Keratinocyte (primary cell): Measurements from ENCODE around the gene GPX4. TPM values are rescaled to one million over a fixed set of nuclear protein-coding genes. Genes with fewer than 3 reads are reported as not detected.

Experiments used
- DNase-seq: peaks from one replicate; pipeline ENCODE4 v3.0.0-alpha.2; 2011; ENCODE audit warnings: low read depth, missing footprints, low spot score
- FAIRE-seq: peaks from 2 replicates; lab custom pipeline; 2011; peaks lifted over from hg19 to GRCh38; lab: Jason Lieb, UNC
- H2AFZ ChIP-seq: 2 replicates; pipeline ENCODE4 v1.6.0; 2012; ENCODE audit warnings: low read length, control low read depth, inconsistent platforms; ENCODE audit not compliant: control insufficient read depth
- H3K27ac ChIP-seq: 2 replicates; pipeline ENCODE4 v1.5.1; 2011; ENCODE audit warnings: low read length; ENCODE audit not compliant: control insufficient read depth, insufficient read depth
- H3K27me3 ChIP-seq: 3 replicates; pipeline ENCODE4 v1.6.0; 2011; ENCODE audit warnings: low read length; ENCODE audit not compliant: control insufficient read depth, insufficient read depth; ENCODE audit errors: extremely low read depth
- H3K36me3 ChIP-seq, 2 experiments: 2 replicates in 1 of 2; 3 replicates in 1 of 2; pipeline ENCODE4 v1.5.1; 2011; ENCODE audit warnings: low read length in 2 of 2, mild to moderate bottlenecking in 1 of 2; ENCODE audit not compliant: control insufficient read depth in 2 of 2, insufficient read depth in 2 of 2; ENCODE audit errors: extremely low read depth in 1 of 2
- H3K4me1 ChIP-seq: 3 replicates; pipeline ENCODE4 v1.5.1; 2011; ENCODE audit warnings: low read length; ENCODE audit not compliant: control insufficient read depth, insufficient read depth; ENCODE audit errors: extremely low read depth
- H3K4me2 ChIP-seq: 3 replicates; pipeline ENCODE4 v1.6.0; 2011; ENCODE audit warnings: low read depth, low read length; ENCODE audit not compliant: control insufficient read depth, insufficient read depth; ENCODE audit errors: extremely low read depth
- H3K4me3 ChIP-seq, 3 experiments: fragments of 200-600 bp in 1 of 3; sonication (generic) in 1 of 3; 2 replicates in 2 of 3; 3 replicates in 1 of 3; pipeline ENCODE4 v1.5.1; 2011 to 2016; ENCODE audit warnings: low read length in 3 of 3, mild to moderate bottlenecking in 3 of 3, control low read depth in 2 of 3, inconsistent platforms in 1 of 3, low read depth in 1 of 3, mixed read lengths in 1 of 3, mixed run types in 1 of 3, moderate library complexity in 1 of 3; ENCODE audit not compliant: control insufficient read depth in 2 of 3, insufficient read depth in 2 of 3; ENCODE audit errors: extremely low read depth in 1 of 3
- H3K79me2 ChIP-seq: 2 replicates; pipeline ENCODE4 v1.6.0; 2012; ENCODE audit warnings: low read length; ENCODE audit not compliant: control insufficient read depth, insufficient read depth
- H3K9ac ChIP-seq: 3 replicates; pipeline ENCODE4 v1.6.0; 2011; ENCODE audit warnings: low read length; ENCODE audit not compliant: control insufficient read depth, insufficient read depth; ENCODE audit errors: extremely low read depth
- H3K9me1 ChIP-seq: 3 replicates; pipeline ENCODE4 v1.6.0; 2011; ENCODE audit warnings: low read length; ENCODE audit not compliant: control insufficient read depth, insufficient read depth; ENCODE audit errors: extremely low read depth
- H3K9me3 ChIP-seq: 2 replicates; pipeline ENCODE4 v1.5.1; 2012; ENCODE audit warnings: low read depth, low read length; ENCODE audit not compliant: control insufficient read depth
- H4K20me1 ChIP-seq: 3 replicates; pipeline ENCODE4 v1.6.0; 2011; ENCODE audit warnings: low read length; ENCODE audit not compliant: control insufficient read depth, insufficient read depth; ENCODE audit errors: extremely low read depth
- EZH2 ChIP-seq: IDR thresholded peaks from one replicate; pipeline ENCODE4 v1.6.1; 2012; ENCODE audit warnings: inconsistent platforms, mild to moderate bottlenecking, low read length, moderate library complexity
- dilution Hi-C: fragments of 300-500 bp; cut with MboI; formaldehyde crosslinking; loops from one replicate; pipeline ENCODE4 v1.7.0; 2020; ENCODE audit warnings: low sequenced_read_pairs; ENCODE audit not compliant: extremely low pct_ligation_motif_present
- polyA plus RNA-seq, 5 experiments: library from polyadenylated mRNA; depleted of rRNA in 3 of 5; stranded (reverse) in 3 of 5; stranded (forward) in 1 of 5; unstranded in 1 of 5; fragments of >200 nt; gene quantifications; 1 replicate in 1 of 5; 2 replicates in 3 of 5; 3 replicates in 1 of 5; pipeline versions ENCODE4 v1.2.1 to v1.2.3, GENCODE V29; 2011 to 2012; ENCODE audit warnings: missing spikeins in 2 of 5, low read depth in 1 of 5, low replicate concordance in 1 of 5
- TF ChIP-seq, protein P1 (sequence below), 3 experiments: IDR thresholded peaks in 1 of 3; conservative IDR thresholded peaks in 1 of 3; optimal IDR thresholded peaks in 1 of 3; 2 replicates in 2 of 3; 3 replicates in 1 of 3; pipeline versions ENCODE3 to v1.5.1; 2011; ENCODE audit warnings: low read length in 3 of 3, mild to moderate bottlenecking in 3 of 3, moderate library complexity in 2 of 3, control low read depth in 1 of 3, inconsistent platforms in 1 of 3; ENCODE audit not compliant: insufficient read depth in 2 of 3; ENCODE audit errors: extremely low read depth in 1 of 3

Gene GPX4
- polyA plus RNA-seq, 1 donor (not counting 4 experiments of a cell fraction or from before 2014, with no cell fraction given), result 193 TPM

DNA sequence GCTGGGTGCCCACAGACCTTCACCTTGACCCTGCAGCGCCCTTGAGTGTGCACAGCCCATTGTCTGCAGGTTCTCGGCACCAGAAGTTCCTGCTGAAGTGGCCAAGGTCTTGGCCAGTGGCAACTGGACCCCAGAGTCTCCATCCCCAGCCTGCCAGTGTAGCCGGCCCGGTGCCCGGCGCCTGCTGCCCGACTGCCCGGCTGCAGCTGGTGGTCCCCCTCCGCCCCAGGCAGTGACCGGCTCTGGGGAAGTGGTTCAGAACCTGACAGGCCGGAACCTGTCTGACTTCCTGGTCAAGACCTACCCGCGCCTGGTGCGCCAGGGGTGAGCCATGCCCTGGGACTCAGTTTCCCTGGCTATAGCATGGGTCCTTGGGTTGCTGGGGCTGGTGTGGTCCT is 48.8 kb upstream of the GPX4 start:
- H3K36me3 ChIP-seq, result peaks cover 13 to 30% of the 10 kb centered on the region in 2 experiments
- dilution Hi-C loops, result no loop called here
- no peak overlapping the region for H3K9ac ChIP-seq
- H2AFZ ChIP-seq, result no peak overlapping the region
- no peak overlapping the region for H3K4me3 ChIP-seq
- H3K4me2 ChIP-seq, result no peak overlapping the region
- no peaks in the 10 kb centered on the region for H3K4me1 ChIP-seq
- FAIRE-seq (no peak), DNase-seq (no peak)
- TF ChIP-seq EZH2, result no peak
- TF ChIP-seq, protein P1, sequence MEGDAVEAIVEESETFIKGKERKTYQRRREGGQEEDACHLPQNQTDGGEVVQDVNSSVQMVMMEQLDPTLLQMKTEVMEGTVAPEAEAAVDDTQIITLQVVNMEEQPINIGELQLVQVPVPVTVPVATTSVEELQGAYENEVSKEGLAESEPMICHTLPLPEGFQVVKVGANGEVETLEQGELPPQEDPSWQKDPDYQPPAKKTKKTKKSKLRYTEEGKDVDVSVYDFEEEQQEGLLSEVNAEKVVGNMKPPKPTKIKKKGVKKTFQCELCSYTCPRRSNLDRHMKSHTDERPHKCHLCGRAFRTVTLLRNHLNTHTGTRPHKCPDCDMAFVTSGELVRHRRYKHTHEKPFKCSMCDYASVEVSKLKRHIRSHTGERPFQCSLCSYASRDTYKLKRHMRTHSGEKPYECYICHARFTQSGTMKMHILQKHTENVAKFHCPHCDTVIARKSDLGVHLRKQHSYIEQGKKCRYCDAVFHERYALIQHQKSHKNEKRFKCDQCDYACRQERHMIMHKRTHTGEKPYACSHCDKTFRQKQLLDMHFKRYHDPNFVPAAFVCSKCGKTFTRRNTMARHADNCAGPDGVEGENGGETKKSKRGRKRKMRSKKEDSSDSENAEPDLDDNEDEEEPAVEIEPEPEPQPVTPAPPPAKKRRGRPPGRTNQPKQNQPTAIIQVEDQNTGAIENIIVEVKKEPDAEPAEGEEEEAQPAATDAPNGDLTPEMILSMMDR (optimal IDR thresholded peaks at IDR 0.05 in 1 of 3, IDR thresholded peaks at IDR 0.05 in 1 of 3, conservative IDR thresholded peaks at IDR 0.05 in 1 of 3; ENCODE audit: extremely low read depth in 1 of 3, insufficient read depth in 2 of 3, low read length in 3 of 3), result no peak
- H3K79me2 ChIP-seq, result no peaks in the 10 kb centered on the region
- H3K27me3 ChIP-seq, result no peaks in the 10 kb centered on the region
- no peaks in the 10 kb centered on the region for H3K9me1 ChIP-seq
- no peak overlapping the region for H3K27ac ChIP-seq
- H3K9me3 ChIP-seq, result peaks cover 28% of the 10 kb centered on the region
- no peaks in the 10 kb centered on the region for H4K20me1 ChIP-seq

DNA sequence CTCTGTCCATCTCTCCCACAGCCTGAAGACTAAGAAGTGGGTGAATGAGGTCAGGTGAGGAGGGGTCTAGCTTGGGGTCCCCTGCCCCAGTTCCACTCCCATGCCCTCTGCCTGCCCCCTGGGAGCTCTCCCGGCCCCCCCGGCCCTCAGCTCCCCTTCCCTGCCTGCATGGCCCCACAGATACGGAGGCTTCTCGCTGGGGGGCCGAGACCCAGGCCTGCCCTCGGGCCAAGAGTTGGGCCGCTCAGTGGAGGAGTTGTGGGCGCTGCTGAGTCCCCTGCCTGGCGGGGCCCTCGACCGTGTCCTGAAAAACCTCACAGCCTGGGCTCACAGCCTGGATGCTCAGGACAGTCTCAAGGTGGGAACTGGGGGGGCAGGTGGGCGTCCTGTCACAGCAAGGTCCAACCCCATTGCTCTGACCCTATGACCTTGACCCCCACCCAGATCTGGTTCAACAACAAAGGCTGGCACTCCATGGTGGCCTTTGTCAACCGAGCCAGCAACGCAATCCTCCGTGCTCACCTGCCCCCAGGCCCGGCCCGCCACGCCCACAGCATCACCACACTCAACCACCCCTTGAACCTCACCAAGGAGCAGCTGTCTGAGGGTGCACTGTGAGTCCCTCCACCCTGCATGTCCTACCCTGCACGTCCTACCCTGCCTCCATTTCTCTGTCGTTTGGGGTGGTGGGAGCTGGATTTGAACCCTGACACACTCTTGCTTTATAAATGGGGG is 47.7 kb upstream of the GPX4 start:
- Histone ChIP-seq H3K9me3 (peaks cover 28% of the 10 kb centered on the region), H3K4me1 (no peaks in the 10 kb centered on the region), H3K9ac (no peak overlapping the region), H2AFZ (no peak overlapping the region), H3K4me2 (no peak overlapping the region), H3K36me3 (peaks cover 13 to 30% of the 10 kb centered on the region in 2 experiments), H3K27ac (no peak overlapping the region), H3K27me3 (no peaks in the 10 kb centered on the region), H3K9me1 (no peaks in the 10 kb centered on the region), H3K79me2 (no peaks in the 10 kb centered on the region), H3K4me3 (no peak overlapping the region), H4K20me1 (no peaks in the 10 kb centered on the region)
- dilution Hi-C loops, result no loop called here
- DNase-seq (no peak), FAIRE-seq (no peak)
- TF ChIP-seq, protein P1 (optimal IDR thresholded peaks at IDR 0.05 in 1 of 3, IDR thresholded peaks at IDR 0.05 in 1 of 3, conservative IDR thresholded peaks at IDR 0.05 in 1 of 3; ENCODE audit: extremely low read depth in 1 of 3, insufficient read depth in 2 of 3, low read length in 3 of 3), result no peak
- TF ChIP-seq EZH2, result no peak
